Adrenal gland (tissue), 5 donors: ENCODE data around the gene YTHDF1.

Experiments
- CTCF ChIP-seq, 6 experiments: fragments of 450-650 bp in 4 of 6; fragments of 200-600 bp in 2 of 6; sonication (generic) in 1 of 6; IDR thresholded peaks; 1 replicate in 5 of 6; 2 replicates in 1 of 6; pipeline versions ENCODE4 v1.5.1 to v1.8.0; 2016 to 2021; ENCODE audit warnings: antibody characterized with exemption in 6 of 6, mild to moderate bottlenecking in 2 of 6, moderate library complexity in 1 of 6
- POLR2A ChIP-seq, 2 donors: fragments of 450-650 bp; IDR thresholded peaks; one replicate each; pipeline ENCODE4 v1.6.1; 2017; ENCODE audit warnings: antibody characterized with exemption in 2 of 2, mild to moderate bottlenecking in 2 of 2, moderate library complexity in 1 of 2
- donor health status: DM: no; HTN: no; CAD: no.

GRCh38 chr20:63208346-63208909 is 7.5 kb downstream of the YTHDF1 start:
- TF ChIP-seq CTCF (IDR thresholded peaks at IDR 0.05), result no peak
- TF ChIP-seq POLR2A (IDR thresholded peaks at IDR 0.05), result no peak
